Ishikawa (cell line): ENCODE results near the gene S100A13.

ENCODE experiments used
- CEBPB ChIP-seq: IDR thresholded peaks from 2 replicates; pipeline ENCODE4 v1.6.1; 2012
- CREB1 ChIP-seq: IDR thresholded peaks from 2 replicates; pipeline ENCODE4 v1.6.1; 2012; ENCODE audit warnings: low read depth
- EGR1 ChIP-seq: IDR thresholded peaks from 2 replicates; pipeline ENCODE4 v1.6.1; 2012
- EP300 ChIP-seq: IDR thresholded peaks from 2 replicates; pipeline ENCODE4 v1.6.1; 2012; ENCODE audit warnings: borderline replicate concordance
- FOXM1 ChIP-seq: IDR thresholded peaks from 2 replicates; pipeline ENCODE4 v1.6.1; 2012; ENCODE audit warnings: low read depth, borderline replicate concordance
- MAX ChIP-seq: IDR thresholded peaks from 2 replicates; pipeline ENCODE4 v1.6.1; 2012
- NFIC ChIP-seq: IDR thresholded peaks from 2 replicates; pipeline ENCODE4 v1.6.1; 2012
- RAD21 ChIP-seq: IDR thresholded peaks from 2 replicates; pipeline ENCODE4 v1.6.1; 2012; ENCODE audit warnings: low read depth
- REST ChIP-seq: IDR thresholded peaks from 2 replicates; pipeline ENCODE4 v1.6.1; 2012; ENCODE audit warnings: low read depth, mild to moderate bottlenecking
- TAF1 ChIP-seq: IDR thresholded peaks from 2 replicates; pipeline ENCODE4 v1.6.1; 2012; ENCODE audit warnings: low read depth, mild to moderate bottlenecking
- TCF12 ChIP-seq: IDR thresholded peaks from 2 replicates; pipeline ENCODE4 v1.6.1; 2012; ENCODE audit warnings: low read depth
- TEAD4 ChIP-seq: IDR thresholded peaks from 2 replicates; pipeline ENCODE4 v1.6.1; 2012
- USF1 ChIP-seq: IDR thresholded peaks from 2 replicates; pipeline ENCODE4 v1.6.1; 2012
- YY1 ChIP-seq: IDR thresholded peaks from 2 replicates; pipeline ENCODE4 v1.6.1; 2012; ENCODE audit warnings: low read depth
- ZBTB7A ChIP-seq: IDR thresholded peaks from 2 replicates; pipeline ENCODE4 v1.6.1; 2012; ENCODE audit warnings: low read depth

The S100A13 gene

GRCh38 chr1:153670257-153670858, 43.1 kb upstream of the S100A13 start:
- TF ChIP-seq FOXM1 = no peak
- no peak for TF ChIP-seq TCF12
- TF ChIP-seq CREB1 = no peak

- TF ChIP-seq CREB1 (no peak), CEBPB (no peak), YY1 (no peak), USF1 (no peak), MAX (no peak), TAF1 (no peak), RAD21 (no peak), TCF12 (no peak), ZBTB7A (no peak), TEAD4 (no peak), NFIC (no peak), EGR1 (no peak), FOXM1 (no peak), EP300 (no peak), REST (no peak)
Measured at GRCh38 chr1:153669606-153670005, 42.3 kb upstream of the S100A13 start.

GRCh38 chr1:153667439-153667838, 40.1 kb upstream of the S100A13 start:
- no peak for TF ChIP-seq FOXM1
- no peak for TF ChIP-seq EGR1
- no peak for TF ChIP-seq USF1
- TF ChIP-seq REST = no peak
- TF ChIP-seq YY1 = no peak
- no peak for TF ChIP-seq TCF12
- TF ChIP-seq TEAD4 = no peak
- TF ChIP-seq MAX = no peak
- TF ChIP-seq CEBPB = no peak
- no peak for TF ChIP-seq RAD21
- TF ChIP-seq ZBTB7A = no peak

- TF ChIP-seq USF1 (no peak), CREB1 (no peak), TCF12 (no peak), RAD21 (no peak), TEAD4 (no peak), REST (no peak), NFIC (no peak), TAF1 (no peak), CEBPB (no peak), MAX (no peak), FOXM1 (no peak), YY1 (no peak), EGR1 (no peak), EP300 (no peak), ZBTB7A (no peak)
Measured at GRCh38 chr1:153663211-153663610, 35.9 kb upstream of the S100A13 start.
